ENCODE data around the gene FOXO1. TPM values are rescaled to one million over a fixed set of nuclear protein-coding genes. Genes with fewer than 3 reads are reported as not detected.

FOXO1 gene
- total and polyA plus RNA-seq, 2 of the 13 experiments (the other 11 are each of a cell fraction or from before 2014, with no cell fraction given), result 8.1 to 13.1 TPM

GRCh38 chr13:40664350-40665125, 1.9 kb downstream of the FOXO1 start (continued):
- peak; percentile 62; the same call in 1 of the 2 replicates for TF ChIP-seq ZNF800 (CRISPR knock-in tag; IDR thresholded peaks at IDR 0.05)
- TF ChIP-seq ZNF776 (CRISPR knock-in tag; IDR thresholded peaks at IDR 0.05), result peak; percentile 35; the same call in 1 of the 2 replicates
- peak; percentile 12 for TF ChIP-seq TAF1 (CRISPR knock-in tag; IDR thresholded peaks at IDR 0.05)
- peak; percentile 77 for TF ChIP-seq ZNF687 (CRISPR knock-in tag; IDR thresholded peaks at IDR 0.05)
- peak; percentile 44; the same call in 1 of the 2 replicates for TF ChIP-seq YEATS4 (CRISPR knock-in tag; IDR thresholded peaks at IDR 0.05; ENCODE audit: borderline replicate concordance)
- TF ChIP-seq ZNF431 (CRISPR knock-in tag; IDR thresholded peaks at IDR 0.05; ENCODE audit: borderline replicate concordance, low read depth), result 0 out of 2 replicates have a peak, but pooled peaks have one; percentile 26
- peak; percentile 3; the same call in 1 of the 2 replicates for TF ChIP-seq GABPB1 (CRISPR knock-in tag; IDR thresholded peaks at IDR 0.05)
- peak; percentile 53; the same call in 1 of the 3 replicates for TF ChIP-seq MXI1 (IDR thresholded peaks at IDR 0.05; ENCODE audit: borderline replicate concordance, low read depth, low read length)
- TF ChIP-seq ZFP91 (CRISPR knock-in tag; IDR thresholded peaks at IDR 0.05; ENCODE audit: borderline replicate concordance), result peak; percentile 99
- TF ChIP-seq SP2 (CRISPR knock-in tag; IDR thresholded peaks at IDR 0.05), result no peak
- peak; percentile 24; the same call in 1 of the 2 replicates for TF ChIP-seq ZBTB43 (CRISPR knock-in tag; conservative IDR thresholded peaks at IDR 0.05)
- TF ChIP-seq ZC3H13 (CRISPR knock-in tag; IDR thresholded peaks at IDR 0.05), result peak; percentile 41; the same call in 1 of the 2 replicates
- peak; percentile 8; the same call in 1 of the 2 replicates for TF ChIP-seq BRF2 (CRISPR knock-in tag; IDR thresholded peaks at IDR 0.05)
- TF ChIP-seq NR0B2 (CRISPR knock-in tag; IDR thresholded peaks at IDR 0.05), result peak; percentile 63; the same call in 1 of the 2 replicates
- TF ChIP-seq MED1 (CRISPR knock-in tag; IDR thresholded peaks at IDR 0.05), result 0 out of 2 replicates have a peak, but pooled peaks have one; percentile 20
- peak; percentile 63 for TF ChIP-seq SALL1 (CRISPR knock-in tag; IDR thresholded peaks at IDR 0.05)
- TF ChIP-seq SIN3A (IDR thresholded peaks at IDR 0.05; ENCODE audit: borderline replicate concordance, low read depth, low read length), result peak; percentile 73; the same call in 1 of the 2 replicates
